GM23338 (cell line): ENCODE measurements around the gene HINT2.

Experiments
- POLR2AphosphoS5 ChIP-seq: IDR thresholded peaks from 2 replicates; pipeline ENCODE4 v1.6.1; 2016; ENCODE audit warnings: antibody characterized with exemption, low read depth
- TF ChIP-seq, protein P1 (sequence below), 2 experiments: fragments of 200-600 bp in 1 of 2; sonication (generic) in 1 of 2; conservative IDR thresholded peaks; 2 replicates each; pipeline versions ENCODE4 v1.5.1 to v1.6.1; 2016 to 2017; ENCODE audit warnings: antibody characterized with exemption in 2 of 2, low read depth in 2 of 2, mild to moderate bottlenecking in 2 of 2, moderate library complexity in 1 of 2

GRCh38 chr9:35828716-35829083, 13.9 kb upstream of the HINT2 start, which contains the start of gene FAM221B:
- TF ChIP-seq, protein P1, sequence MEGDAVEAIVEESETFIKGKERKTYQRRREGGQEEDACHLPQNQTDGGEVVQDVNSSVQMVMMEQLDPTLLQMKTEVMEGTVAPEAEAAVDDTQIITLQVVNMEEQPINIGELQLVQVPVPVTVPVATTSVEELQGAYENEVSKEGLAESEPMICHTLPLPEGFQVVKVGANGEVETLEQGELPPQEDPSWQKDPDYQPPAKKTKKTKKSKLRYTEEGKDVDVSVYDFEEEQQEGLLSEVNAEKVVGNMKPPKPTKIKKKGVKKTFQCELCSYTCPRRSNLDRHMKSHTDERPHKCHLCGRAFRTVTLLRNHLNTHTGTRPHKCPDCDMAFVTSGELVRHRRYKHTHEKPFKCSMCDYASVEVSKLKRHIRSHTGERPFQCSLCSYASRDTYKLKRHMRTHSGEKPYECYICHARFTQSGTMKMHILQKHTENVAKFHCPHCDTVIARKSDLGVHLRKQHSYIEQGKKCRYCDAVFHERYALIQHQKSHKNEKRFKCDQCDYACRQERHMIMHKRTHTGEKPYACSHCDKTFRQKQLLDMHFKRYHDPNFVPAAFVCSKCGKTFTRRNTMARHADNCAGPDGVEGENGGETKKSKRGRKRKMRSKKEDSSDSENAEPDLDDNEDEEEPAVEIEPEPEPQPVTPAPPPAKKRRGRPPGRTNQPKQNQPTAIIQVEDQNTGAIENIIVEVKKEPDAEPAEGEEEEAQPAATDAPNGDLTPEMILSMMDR (conservative IDR thresholded peaks at IDR 0.05; ENCODE audit: low read depth in 2 of 2), result no peak
- no peak; the same call in 1 of the 2 replicates for TF ChIP-seq POLR2AphosphoS5
